Measurements from ENCODE around the gene PPP2R5D. TPM values are rescaled to one million over a fixed set of nuclear protein-coding genes. Genes with fewer than 3 reads are reported as not detected.
A peak's percentile ranks its signal among the peaks of the same experiment; 100 is the strongest.

The PPP2R5D gene
- polyA plus RNA-seq, 2 of the 4 experiments (the other 2 are of a cell fraction), result 26.5 to 34.6 TPM

DNA sequence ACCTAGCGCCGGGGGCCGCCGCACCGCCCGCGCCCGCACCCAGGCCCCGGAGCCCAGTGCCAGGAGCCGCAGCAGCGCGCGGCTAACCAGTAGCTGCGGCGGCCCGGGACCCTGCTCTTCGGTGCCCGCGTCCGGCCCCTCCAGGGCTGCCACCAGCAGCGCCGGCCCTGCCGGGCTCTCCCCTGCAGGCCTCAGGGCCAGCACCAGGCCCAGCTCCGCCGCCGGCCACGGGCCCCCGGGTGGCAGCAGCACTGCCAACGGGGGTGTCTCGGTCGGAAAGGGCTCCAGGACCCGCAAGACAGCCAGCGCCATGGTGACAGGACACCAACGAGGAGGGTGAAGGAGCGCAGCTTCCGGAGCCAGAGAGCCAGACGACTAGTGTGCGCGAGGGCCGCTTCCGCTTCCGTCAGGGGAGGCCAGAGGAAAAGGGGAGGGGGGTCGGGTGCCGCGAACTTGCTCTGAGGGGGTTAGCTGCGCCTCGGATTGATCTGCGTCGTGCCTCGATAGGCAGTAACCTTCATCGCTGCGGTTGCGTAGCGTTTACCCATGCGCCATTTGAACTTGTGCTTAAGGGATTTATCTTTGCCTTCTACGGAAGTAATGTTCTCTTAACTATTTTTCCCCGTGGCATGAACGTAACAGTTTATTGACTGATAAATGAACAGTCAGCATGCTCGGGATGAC lies 5.4 kb upstream of the PPP2R5D start, which contains the start of gene PEX6 (continued):
- TF ChIP-seq MYC (IDR thresholded peaks at IDR 0.05; ENCODE audit: borderline replicate concordance, low read length) (no peak), MAFK (IDR thresholded peaks at IDR 0.05; ENCODE audit: partially characterized antibody) (peak; percentile 29), FOSL2 (IDR thresholded peaks at IDR 0.05) (no peak), FOSL2 (CRISPR knock-in tag; IDR thresholded peaks at IDR 0.05) (no peak), CBX8 (IDR thresholded peaks at IDR 0.05) (no peak), EHF (CRISPR knock-in tag; IDR thresholded peaks at IDR 0.05) (no peak), SMC3 (IDR thresholded peaks at IDR 0.05) (no peak), NFE2L2 (conservative IDR thresholded peaks at IDR 0.05; ENCODE audit: low read length) (no peak), RARB (CRISPR knock-in tag; IDR thresholded peaks at IDR 0.05) (no peak)
- TF ChIP-seq, protein P1, sequence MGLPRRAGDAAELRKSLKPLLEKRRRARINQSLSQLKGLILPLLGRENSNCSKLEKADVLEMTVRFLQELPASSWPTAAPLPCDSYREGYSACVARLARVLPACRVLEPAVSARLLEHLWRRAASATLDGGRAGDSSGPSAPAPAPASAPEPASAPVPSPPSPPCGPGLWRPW (IDR thresholded peaks at IDR 0.05), result no peak
- TF ChIP-seq, protein P2, sequence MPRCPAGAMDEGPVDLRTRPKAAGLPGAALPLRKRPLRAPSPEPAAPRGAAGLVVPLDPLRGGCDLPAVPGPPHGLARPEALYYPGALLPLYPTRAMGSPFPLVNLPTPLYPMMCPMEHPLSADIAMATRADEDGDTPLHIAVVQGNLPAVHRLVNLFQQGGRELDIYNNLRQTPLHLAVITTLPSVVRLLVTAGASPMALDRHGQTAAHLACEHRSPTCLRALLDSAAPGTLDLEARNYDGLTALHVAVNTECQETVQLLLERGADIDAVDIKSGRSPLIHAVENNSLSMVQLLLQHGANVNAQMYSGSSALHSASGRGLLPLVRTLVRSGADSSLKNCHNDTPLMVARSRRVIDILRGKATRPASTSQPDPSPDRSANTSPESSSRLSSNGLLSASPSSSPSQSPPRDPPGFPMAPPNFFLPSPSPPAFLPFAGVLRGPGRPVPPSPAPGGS (IDR thresholded peaks at IDR 0.05), result peak; percentile 34; the same call in 2 of the 3 replicates
- TF ChIP-seq, protein P3, sequence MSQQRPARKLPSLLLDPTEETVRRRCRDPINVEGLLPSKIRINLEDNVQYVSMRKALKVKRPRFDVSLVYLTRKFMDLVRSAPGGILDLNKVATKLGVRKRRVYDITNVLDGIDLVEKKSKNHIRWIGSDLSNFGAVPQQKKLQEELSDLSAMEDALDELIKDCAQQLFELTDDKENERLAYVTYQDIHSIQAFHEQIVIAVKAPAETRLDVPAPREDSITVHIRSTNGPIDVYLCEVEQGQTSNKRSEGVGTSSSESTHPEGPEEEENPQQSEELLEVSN (IDR thresholded peaks at IDR 0.05; ENCODE audit: borderline replicate concordance, low read depth), result peak; percentile 38; the same call in 1 of the 2 replicates

DNA sequence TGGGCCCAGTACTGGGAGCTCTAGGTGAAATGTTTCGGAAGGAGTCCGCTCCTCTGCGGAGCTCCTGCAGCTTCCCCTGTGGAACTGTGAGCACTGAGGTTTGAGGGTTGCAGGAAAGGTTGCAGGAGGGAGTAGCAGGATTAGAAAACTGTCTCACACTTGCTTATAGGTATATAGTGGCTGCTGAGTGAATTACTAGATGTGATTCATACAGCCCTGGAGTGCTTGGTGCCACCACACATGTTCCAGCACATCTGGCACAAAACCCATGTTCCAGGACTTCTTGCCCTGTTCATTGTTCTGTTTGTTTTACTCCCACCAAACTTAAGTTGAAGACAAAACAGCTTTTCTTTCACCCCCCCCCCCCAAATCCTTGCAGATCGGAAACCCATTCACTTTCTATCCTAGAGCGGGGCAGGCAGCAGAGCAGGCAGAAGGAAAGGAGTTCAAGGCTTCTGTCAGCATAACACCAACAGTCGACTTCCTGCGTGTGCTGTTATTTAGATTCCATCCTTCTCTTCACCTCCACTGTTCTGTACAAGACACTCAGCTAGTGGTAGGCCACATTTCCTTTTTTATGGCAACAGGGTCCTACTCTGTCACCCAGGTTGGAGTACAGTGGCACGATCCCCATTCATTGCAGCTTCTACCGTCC lies 4.7 kb upstream of the PPP2R5D start:
- Histone ChIP-seq H3K27ac (peak overlapping the region; percentile 92 to 94), H3K4me1 (peaks cover 7% of the 10 kb centered on the region; the same call in 1 of the 3 replicates), H3K4me3 (peak overlapping the region; percentile 99), H3K9me3 (no peaks in the 10 kb centered on the region), H3K4me2 (peak overlapping the region; percentile 92)
- WGBS (ENCODE audit: missing lambda C conversion rate), result 60% methylated on average over 9 of the region's 9 CpGs
- peak; percentile 26 to 46 for DNase-seq (ENCODE audit: low read depth in 1 of 2, low spot score in 1 of 2)
- POLR2A ChIA-PET, result interaction anchor here (0.8 to 1.7 kb wide), 4 partner anchors 15 to 80 kb away, joined by 3 to 9 read pairs (median 4); partner anchors contain the start of genes CNPY3, KLC4, KLHDC3 and MEA1
- no peak for FAIRE-seq
- CTCF ChIA-PET, result interaction anchor here (0.6 to 2.8 kb wide), 4 partner anchors 10 to 164 kb away, joined by 3 to 6 read pairs (median 4); no protein-coding TSS in a partner anchor
- ATAC-seq, result peak; percentile 15 to 31; a peak in 5 of 6 replicates
- TF ChIP-seq HDAC2 (IDR thresholded peaks at IDR 0.05) (no peak), EHF (CRISPR knock-in tag; IDR thresholded peaks at IDR 0.05) (no peak), BHLHE40 (IDR thresholded peaks at IDR 0.05; ENCODE audit: low read depth, low read length) (no peak), NR3C1 (IDR thresholded peaks at IDR 0.05) (no peak), POLR2A (IDR thresholded peaks at IDR 0.05; ENCODE audit: low read length) (no peak), JUN (IDR thresholded peaks at IDR 0.05) (no peak), RFX5 (IDR thresholded peaks at IDR 0.05) (no peak), RARB (CRISPR knock-in tag; IDR thresholded peaks at IDR 0.05) (no peak)

DNA sequence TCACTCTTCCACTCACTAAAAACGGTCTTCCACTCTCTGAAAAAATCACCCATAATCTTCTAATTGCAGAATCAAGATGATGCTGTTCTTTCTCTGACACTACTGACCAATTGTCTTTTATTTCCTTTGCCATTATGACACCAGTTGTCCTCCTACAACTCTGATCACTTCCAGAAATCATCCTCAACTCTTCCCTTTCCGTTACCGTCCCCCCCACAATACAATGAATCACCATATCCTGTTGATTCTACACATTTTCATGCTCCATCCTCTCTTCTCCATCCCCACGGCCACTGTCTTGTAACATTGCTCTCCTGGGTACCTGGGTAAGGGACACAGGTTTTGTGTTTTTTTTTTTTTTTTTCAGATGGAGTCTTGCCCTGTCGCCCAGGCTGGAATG lies 2.5 kb upstream of the PPP2R5D start:
- Histone ChIP-seq H3K4me2 (no peak overlapping the region), H3K4me1 (peaks cover 14% of the 10 kb centered on the region; the same call in 1 of the 3 replicates), H3K4me3 (no peak overlapping the region), H3K9me3 (no peaks in the 10 kb centered on the region), H3K27ac (no peak overlapping the region)
- no peak for DNase-seq (ENCODE audit: low read depth in 1 of 2, low spot score in 1 of 2)
- no peak for ATAC-seq
- CTCF ChIA-PET, result interaction anchor here (0.6 to 2.8 kb wide), 2 partner anchors 162 to 537 kb away, joined by 3 to 6 read pairs; no protein-coding TSS in a partner anchor
- WGBS (ENCODE audit: missing lambda C conversion rate), result 90% methylated on average over 5 of the region's 5 CpGs
- FAIRE-seq, result no peak
- POLR2A ChIA-PET, result no interaction called here
- TF ChIP-seq NPAS2 (CRISPR knock-in tag; IDR thresholded peaks at IDR 0.05; ENCODE audit: borderline replicate concordance) (no peak), RNF2 (IDR thresholded peaks at IDR 0.05; ENCODE audit: borderline replicate concordance, low read depth) (no peak), FOXS1 (CRISPR knock-in tag; IDR thresholded peaks at IDR 0.05) (no peak), FOSL2 (IDR thresholded peaks at IDR 0.05) (no peak), FOSL2 (CRISPR knock-in tag; IDR thresholded peaks at IDR 0.05) (no peak), ZSCAN20 (CRISPR knock-in tag; IDR thresholded peaks at IDR 0.05) (no peak), POLR2AphosphoS2 (conservative IDR thresholded peaks at IDR 0.05; ENCODE audit: low read length) (no peak), SREBF2 (IDR thresholded peaks at IDR 0.05) (no peak), SMC3 (IDR thresholded peaks at IDR 0.05) (no peak), RAD21 (conservative IDR thresholded peaks at IDR 0.05 in 1 of 2, IDR thresholded peaks at IDR 0.05 in 1 of 2) (no peak), RFX5 (IDR thresholded peaks at IDR 0.05) (no peak), ESRRA (IDR thresholded peaks at IDR 0.05; ENCODE audit: borderline replicate concordance, low read length) (no peak)
- TF ChIP-seq, protein P1 (IDR thresholded peaks at IDR 0.05), result no peak
- TF ChIP-seq, protein P4, sequence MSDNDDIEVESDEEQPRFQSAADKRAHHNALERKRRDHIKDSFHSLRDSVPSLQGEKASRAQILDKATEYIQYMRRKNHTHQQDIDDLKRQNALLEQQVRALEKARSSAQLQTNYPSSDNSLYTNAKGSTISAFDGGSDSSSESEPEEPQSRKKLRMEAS (IDR thresholded peaks at IDR 0.05), result no peak
- TF ChIP-seq, protein P5, sequence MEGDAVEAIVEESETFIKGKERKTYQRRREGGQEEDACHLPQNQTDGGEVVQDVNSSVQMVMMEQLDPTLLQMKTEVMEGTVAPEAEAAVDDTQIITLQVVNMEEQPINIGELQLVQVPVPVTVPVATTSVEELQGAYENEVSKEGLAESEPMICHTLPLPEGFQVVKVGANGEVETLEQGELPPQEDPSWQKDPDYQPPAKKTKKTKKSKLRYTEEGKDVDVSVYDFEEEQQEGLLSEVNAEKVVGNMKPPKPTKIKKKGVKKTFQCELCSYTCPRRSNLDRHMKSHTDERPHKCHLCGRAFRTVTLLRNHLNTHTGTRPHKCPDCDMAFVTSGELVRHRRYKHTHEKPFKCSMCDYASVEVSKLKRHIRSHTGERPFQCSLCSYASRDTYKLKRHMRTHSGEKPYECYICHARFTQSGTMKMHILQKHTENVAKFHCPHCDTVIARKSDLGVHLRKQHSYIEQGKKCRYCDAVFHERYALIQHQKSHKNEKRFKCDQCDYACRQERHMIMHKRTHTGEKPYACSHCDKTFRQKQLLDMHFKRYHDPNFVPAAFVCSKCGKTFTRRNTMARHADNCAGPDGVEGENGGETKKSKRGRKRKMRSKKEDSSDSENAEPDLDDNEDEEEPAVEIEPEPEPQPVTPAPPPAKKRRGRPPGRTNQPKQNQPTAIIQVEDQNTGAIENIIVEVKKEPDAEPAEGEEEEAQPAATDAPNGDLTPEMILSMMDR (IDR thresholded peaks at IDR 0.05), result no peak
- TF ChIP-seq, protein P6, sequence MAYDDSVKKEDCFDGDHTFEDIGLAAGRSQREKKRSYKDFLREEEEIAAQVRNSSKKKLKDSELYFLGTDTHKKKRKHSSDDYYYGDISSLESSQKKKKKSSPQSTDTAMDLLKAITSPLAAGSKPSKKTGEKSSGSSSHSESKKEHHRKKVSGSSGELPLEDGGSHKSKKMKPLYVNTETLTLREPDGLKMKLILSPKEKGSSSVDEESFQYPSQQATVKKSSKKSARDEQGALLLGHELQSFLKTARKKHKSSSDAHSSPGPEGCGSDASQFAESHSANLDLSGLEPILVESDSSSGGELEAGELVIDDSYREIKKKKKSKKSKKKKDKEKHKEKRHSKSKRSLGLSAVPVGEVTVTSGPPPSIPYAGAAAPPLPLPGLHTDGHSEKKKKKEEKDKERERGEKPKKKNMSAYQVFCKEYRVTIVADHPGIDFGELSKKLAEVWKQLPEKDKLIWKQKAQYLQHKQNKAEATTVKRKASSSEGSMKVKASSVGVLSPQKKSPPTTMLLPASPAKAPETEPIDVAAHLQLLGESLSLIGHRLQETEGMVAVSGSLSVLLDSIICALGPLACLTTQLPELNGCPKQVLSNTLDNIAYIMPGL (CRISPR knock-in tag; IDR thresholded peaks at IDR 0.05; ENCODE audit: borderline replicate concordance), result no peak
